Activated CD8-positive, alpha-beta memory T cell treated with anti-CD3 and anti-CD28 coated beads for 4 hours (primary cell): Measurements from ENCODE around the gene NRTN.
"Not testable (repeated sequence)": the region's sequence is repeated elsewhere in the genome, so short reads cannot be mapped to it uniquely, and the experiment has no call there.

Source experiments
- DNase-seq, 2 donors: peaks; one replicate each; pipeline ENCODE4 v3.0.0-alpha.2; 2020; ENCODE audit warnings: low read depth in 2 of 2

The NRTN gene, protein sequence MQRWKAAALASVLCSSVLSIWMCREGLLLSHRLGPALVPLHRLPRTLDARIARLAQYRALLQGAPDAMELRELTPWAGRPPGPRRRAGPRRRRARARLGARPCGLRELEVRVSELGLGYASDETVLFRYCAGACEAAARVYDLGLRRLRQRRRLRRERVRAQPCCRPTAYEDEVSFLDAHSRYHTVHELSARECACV

DNA sequence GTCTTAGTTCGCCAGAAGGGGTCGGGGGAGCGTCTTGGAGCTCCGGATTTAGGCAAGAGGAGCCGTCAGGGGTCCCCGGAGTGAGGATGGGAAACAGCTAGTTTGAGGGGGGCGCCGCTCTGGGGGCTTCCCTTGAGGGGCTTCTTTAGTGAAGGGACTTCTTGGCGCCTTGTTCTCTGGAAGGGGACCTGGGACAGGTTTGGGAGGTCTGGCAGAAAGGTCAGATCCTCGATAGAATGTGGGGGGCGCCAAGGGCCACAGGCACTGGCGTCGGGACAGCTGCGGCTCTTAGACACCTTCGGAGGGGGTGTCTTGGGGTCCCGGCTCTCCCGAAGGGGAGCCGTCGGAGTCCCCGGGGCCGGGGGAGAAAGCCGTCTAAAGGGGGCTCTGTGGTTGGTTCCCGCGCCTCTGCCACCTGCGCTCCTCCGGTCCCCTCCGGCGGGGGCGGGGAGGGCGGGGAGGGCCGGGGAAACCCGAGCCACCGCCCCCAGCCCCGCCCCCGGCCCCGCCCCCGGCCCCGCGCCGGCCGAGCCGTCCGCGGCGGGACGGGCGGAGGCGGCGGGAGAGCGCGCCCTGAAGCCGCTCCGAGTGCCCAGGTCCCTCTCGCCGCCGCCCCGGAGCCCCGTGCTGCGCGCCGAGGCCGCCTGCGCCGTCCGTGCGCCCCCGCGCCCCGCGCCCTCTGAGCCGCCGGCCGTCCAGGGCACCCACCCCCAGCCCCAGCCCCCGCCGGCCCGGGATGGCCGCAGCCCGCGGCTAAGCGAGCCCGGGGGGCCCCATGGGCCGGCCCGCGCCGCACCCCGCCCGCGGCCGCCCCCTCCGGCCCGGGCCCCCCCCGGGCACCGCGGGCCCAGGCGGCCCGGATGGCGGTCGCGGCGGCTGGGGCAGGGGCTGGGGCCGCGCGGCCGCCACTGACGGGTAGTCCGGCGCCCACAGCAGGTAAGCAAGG is at the start of gene NRTN:
Gene NRTN (plus strand): TSS at position 552 of the 946 bp plus-strand sequence. CDS start 19,099 bp downstream, outside the sequence.
- DNase-seq = no peak

DNA sequence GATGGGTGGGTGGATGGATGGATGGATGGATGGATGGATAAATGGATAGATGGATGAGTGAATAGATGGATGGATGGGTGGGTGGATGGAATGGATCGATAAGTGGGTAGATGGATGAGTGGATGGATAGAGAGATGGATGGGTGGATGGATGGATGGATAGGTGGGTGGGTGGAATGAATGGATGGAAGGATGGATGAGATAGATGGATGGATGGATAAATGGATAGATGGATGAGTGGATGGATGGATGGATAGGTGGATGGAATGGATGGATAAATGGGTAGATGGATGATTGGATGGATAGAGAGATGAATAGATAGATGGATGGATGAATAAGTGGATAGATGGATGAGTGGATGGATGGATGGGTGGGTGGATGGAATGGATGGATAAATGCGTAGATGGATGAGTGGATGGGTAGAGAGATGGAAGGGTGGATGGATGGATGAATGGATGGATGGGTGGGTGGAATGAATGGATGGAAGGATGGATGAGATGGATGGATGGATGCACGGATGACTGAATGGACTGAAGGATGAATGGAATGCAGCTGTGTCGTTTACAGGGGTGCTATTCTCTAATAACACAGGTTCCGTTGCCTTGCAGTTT is 42.2 kb upstream of the NRTN start:
- no peak for DNase-seq

DNA sequence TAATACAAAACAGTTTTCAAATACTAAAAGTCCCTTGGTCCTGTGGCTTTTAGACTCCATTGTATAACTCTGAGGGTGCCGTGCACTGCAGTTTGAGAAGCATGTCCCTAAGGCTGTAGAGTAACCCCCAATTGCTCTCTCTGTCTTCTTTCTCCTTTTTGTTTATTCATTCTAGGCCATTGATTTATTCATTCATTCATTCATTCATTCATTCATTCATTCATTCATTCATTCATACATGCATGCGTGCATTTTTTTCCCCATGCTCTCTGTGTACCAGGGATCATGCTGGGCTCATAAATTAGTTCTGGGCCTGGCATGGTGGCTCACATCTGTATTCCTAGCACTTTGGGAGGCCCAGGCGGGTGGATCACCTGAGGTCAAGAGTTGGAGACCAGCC is 39.6 kb upstream of the NRTN start:
- DNase-seq = no peak

DNA sequence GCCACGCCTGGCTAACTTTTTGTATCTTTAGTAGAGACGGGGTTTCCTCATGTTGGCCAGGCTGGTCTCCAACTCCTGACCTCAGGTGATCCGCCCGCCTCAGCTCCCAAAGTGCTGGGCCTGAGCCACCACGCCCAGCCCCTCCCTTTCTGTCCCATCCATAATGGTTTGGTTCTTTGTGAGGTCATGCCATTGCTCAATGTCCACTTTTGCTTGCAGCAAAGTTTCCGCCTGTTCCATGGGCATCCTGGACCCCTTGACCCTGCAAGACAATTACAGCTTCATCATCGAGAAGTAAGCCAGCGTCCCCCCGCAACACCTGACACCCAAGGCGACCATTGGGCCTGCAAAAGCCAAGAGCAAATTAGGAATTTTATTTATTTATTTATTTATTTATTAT is 36.9 kb upstream of the NRTN start:
- no peak for DNase-seq

DNA sequence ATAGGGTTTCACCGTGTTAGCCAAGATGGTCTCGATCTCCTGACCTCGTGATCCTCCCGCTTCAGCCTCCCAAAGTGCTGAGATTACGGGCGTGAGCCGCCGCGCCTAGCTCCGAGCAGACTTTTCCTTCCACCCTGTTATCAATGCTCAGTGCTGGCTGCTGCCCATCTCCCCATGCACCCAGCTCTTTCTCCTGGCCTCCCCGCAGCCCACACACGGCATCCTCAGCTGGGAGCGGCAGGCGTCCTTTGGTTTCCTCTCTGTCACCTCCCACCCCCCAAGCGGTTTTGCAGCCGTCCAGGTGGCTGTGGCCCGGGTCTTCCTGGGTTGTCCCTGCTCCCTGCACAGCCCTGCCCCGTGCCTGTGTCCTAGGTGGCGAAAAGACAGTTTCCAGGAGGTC is 32.5 kb upstream of the NRTN start:
- no peak for DNase-seq

DNA sequence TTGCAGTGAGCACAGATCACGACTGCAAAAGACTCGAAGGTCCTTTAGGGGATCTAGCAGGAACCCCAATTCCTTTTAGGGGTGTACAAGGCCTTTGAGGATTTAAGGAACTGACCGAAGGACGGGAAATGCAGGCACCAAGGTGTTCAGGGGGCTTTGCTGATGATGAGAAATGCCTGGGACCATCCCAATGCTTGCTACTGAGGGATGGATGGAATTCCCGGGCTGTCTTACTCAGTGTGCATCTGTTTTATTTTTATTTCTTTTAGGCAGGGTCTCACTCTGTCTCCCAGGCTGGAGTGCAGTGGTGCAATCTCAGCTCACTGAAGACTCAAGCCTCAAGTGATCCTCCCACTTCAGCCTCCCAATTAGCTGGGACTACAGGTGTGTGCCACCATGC is 31.6 kb upstream of the NRTN start:
- DNase-seq = no peak

DNA sequence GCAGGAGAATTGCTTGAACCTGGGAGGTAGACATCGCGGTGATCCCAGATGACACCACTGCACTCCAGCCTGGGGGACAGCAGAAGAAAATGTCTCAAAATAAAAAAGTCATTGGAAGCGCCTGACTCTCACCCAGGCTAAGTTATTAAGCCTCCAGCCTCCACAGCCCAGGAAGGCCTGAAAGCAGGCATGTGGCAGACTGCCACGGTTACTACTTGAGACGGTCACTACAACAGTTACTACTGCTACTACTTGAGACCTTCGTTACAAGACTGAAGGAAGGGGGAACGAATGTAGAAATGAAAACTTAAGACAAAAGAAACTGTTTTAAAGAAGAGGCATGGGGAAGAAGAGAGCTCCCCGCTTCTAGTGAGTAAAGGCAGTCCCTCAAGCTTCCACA is 29.9 kb upstream of the NRTN start:
- DNase-seq = no peak

DNA sequence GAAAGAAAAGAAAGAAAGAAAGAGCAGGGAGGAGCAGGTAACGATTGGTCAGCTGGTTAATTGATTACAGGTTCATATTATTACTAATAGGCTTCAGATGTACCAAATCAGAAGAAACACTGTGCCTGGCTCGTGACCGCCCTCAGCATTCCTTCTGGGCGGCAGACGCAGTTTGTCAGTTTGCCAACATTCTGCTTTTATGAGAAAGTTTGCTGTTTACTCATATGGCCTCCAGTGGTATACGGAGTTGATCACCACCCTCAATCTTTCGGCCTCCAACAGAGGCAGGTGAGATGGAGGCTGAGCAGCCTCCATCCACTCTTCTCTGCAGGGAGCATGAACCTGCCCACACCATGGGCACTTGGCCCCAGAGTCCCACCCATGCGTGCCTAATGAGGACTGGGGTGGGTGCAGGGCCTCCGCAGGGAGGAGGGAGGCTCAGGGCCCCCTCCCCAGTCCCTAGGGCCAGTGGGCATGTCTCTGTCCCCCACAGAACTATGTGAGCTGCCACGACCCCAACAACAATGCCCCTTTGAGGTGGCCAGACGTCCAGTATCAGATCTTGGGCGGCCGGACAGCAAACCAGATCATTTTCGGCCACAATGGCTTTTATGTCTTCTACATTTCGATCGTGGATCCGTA is 29.1 kb upstream of the NRTN start:
- no peak for DNase-seq

DNA sequence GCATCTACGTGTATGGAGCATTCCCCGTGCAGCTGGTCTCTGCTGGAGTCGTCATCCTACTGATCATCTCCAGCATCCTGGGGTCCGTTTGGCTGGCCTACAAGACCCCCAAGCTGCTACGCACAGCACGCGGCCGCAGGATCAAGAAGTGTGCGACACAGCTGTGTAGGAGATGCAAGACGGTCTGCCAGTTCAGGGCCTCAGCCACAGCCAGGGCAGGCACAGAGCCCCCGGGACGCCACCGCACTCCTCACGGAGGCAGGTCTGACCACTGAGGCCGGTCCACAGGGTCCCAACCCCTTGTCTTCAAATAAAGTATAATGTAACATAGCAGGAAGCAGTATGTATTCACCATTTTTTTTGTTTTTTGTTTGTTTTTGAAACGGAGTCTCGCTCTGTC is 26.5 kb upstream of the NRTN start:
- DNase-seq = no peak

DNA sequence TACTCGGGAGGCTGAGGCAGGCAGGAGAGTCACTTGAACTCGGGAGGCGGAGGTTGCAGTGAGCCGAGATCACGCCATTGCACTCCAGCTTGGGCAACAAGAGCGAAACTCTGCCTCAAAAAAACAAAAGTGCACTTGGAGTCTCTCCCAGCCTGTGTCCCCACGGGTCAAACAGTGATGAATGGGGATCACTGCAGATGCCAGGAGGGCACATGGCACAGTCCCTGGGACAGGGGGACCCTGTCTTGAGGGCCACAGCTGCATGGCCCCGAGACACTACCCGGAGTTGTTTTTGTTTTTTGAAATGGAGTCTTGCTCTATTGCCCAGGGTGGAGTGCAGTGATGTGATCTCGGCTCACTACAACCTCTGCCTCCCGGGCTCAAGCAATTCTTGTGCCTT is 24.0 kb upstream of the NRTN start:
- DNase-seq = not testable (repeated sequence)

DNA sequence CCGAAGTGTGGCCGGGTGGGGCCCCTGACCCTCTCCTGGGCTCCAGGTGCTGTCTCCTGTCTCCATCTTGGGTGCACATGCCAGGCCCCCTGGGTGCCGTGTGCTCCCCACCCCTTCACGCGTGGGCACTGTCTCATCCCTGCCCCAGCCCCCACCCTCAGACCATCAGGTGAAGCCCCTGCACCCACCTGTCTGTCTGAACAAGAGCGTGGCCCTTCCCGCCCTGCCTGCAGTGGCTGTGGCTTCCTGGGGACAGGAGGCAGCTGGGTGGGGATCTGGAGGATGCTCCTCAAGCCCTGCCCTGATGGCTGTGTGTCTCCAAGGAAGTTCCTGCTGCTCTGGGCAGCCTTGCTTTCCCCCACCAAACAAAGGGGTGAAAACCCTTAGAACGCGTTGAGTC is 22.5 kb upstream of the NRTN start:
- no peak for DNase-seq

DNA sequence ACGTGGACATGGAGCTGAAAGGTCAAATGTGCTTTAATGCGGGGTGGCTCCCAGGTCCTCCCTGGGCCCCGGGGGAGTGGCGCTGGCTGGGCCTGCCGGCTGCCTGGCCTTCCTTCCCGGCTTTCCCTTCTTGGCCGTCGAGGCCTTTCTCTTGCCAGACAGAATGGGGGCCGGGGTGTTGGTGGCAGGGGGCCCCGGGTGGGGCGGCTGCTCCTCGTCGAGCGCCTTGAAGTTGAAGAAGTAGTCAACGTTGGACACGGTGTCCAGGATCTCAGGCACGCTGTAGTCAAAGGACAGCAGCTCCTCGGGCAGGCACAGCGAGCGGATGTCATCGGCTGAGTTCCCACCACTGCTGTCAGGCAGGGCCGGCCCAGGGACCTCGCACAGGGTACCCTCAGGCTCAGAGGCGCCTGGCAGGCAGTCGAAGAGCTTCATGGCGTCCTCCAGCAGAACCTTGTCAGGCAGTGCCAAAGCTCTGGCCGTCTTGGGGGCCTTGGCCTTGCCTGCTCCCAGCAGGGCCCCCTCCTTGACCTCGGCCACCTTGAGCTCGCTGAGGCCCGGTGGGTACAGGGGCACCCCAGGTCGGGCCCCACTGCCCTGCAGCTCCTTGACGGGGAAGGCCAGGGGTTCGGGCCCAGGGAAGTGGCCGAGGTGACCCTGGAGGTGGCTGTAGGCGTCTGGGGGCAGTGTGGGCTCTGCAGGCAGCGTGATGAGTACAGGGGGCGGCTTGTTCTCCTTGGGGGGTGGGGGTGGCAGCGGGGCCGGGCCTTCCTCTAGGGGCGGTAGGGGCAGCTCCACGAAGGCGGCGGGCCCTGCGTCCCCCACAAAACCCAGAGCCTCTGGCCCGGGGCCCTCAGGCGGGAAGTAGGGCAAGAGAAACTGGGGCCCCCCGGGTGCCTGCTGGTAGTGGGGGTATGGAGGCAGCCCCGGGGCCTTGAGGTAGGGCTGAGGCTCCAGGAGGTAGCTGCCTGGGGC is 21.6 kb upstream of the NRTN start:
- no peak for DNase-seq

DNA sequence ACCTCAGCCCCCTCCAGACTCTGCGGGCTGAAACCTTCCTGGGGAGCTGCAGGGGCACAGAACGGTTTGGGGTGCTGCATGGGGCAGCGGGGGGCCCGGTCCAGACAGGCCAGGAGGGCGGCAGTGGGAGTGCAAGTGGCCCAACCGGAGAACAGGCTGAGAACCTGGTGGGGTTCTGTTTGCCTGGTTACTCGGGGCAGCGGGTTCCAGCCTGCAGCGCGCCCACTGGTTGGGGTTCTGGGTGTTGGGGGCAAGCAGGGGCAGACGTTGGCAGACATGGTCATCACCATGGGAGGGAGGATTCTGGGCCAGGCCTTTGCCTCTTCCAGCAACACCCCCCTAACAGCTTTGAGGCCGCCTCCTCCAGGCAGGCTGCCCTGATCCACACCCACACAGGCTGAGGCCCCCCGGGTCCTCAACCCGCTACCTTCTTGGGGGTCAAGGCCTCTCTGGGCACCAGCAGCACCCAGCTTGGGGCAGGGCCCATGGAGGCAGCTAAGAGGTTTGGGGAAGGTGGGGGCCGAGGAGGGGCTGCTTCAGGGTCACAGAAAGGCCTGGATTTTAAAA is 20.2 kb upstream of the NRTN start, which contains the start of gene PRR22:
Gene PRR22 (minus strand): TSS at position 166 of the 567 bp plus-strand sequence. CDS start 86 bp downstream, at position 80.
- no peak for DNase-seq

DNA sequence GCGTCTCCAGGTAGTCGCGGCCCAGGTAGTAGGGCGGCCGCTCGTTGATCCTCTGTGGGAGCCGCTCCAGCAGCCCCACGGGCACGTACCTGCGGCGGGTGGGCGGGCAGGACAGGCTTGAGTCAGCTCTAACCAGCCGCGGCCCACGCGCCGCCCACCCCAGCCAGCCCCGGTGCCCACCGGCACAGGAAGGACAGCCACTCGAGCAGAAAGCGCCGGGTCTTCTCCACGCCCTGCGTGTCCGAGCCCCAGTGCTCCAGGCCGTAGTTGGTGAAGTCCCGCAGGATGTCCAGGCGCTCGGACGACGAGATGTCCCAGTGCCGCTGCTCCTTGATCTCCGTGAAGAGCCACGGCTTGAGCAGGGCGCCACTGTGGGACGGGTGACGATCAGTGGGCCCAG is 19.4 kb upstream of the NRTN start:
- no peak for DNase-seq

DNA sequence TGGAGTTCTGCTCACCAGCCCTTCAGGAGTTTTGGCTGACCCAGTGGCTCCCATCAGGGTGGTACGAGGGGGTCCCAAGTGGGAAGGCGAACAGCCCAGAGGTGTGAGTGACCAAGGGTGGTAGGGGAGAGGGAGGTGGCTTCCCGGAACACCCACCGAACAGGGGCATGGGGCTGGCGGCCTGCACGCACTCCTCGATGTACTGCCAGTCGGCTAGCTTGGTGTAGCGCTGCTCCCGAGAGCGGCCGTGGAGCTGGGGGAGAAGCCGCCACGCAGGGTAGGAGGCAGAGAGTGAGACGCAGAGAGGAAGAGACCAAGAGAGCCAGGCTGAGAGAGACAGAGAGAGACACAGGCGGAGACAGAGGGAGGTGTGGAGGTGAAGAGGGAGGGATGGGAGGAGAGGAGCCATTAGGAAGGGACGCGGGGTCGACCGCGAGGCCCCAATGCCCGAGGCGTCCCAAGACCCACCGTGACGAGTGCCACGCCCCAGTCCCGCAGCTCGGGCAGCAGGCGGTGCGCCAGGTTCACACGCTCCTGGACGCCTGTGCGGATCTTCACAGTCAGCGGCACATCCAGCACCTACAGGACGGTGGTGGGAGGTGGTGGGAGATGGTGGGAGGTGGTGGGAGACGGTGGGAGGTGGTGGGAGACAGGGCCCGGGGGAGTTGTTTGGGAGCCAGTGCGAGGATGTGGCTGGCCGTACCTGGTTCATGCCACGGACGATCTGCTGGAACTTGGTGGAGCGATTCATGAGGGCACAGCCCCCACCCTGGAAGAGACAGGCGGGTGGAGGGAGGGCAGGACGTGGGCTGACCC is 18.1 kb upstream of the NRTN start:
- no peak for DNase-seq

DNA sequence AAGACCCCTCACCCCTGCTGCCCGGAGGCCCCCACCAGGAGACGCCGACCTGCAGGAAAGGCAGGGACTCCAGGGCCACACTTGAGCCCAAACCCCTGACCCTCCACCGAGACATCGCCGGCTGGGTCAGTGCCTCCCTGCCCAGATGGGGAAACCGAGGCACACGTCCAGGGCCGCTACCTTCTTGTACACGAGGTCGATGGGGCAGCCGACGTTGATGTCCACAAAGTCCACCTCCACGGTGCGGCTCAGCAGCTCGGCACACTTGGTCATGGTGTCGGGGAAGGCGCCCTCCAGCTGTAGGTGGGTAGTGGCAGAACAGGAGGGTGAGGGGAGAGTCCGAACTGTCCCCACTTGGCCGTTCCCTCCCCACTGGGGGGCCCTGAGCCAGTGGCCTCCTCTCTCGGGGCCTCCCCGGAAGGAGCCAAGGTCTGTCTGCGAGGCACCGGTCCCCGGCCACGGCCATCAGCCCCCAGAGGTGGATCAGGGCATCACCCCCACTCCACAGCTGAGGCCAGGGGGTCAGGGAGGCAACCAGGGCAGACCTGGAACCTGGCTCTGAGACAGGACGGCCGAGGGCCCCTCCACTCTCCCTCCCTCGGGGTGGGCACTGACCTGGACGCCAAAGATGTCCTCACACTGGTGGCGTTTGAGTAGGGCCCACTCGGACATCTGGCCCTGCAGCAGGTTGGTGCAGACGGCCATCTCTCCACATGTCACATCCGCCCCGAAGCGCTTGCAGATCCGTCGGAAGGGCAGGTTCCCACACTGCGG is 17.3 kb upstream of the NRTN start:
- no peak for DNase-seq

DNA sequence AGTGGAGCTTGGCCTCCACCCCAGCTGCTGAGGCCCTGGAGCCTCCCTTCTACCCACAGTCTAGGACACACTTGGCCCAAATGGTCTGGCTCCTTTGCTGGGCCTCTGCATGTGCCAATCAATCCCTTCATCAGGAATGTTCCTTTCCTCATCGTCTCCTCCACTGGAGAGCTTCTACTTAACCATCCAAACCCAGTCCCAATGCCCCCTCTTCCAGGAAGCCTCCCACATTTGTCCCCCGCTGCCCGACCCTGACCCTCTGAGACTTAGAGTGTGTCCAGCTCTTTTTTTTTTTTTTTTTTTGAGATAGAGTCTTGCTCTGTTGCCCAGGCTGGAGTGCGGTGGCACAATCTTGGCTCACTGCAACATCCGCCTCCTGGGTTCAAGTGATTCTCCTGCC is 16.4 kb upstream of the NRTN start:
- DNase-seq = no peak

DNA sequence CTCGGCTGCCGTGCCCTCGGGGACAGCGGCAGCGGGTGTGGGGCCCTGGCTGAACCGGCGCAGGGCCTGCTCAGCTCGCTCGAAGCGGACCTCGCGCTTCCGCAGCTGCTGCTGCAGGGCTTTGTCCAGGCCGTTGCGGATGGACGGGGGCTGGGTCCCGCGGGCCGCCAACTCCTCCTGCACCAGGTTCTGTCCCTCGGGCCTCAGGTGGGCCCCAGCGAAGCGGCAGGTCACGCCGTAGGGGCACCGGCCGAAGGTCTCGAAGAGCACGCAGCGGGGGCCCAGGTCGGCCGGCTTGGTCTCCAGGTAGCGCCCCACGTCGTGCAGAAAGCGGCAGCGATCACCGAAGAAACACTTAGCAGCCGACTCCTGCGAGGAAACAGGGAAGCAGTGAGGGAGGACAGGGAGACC is 15.5 kb upstream of the NRTN start:
- DNase-seq = no peak
